Cerebellar cortex (tissue), 1 donor: ENCODE data around the gene ALDH3B2.
"Not testable (repeated sequence)": the region's sequence is repeated elsewhere in the genome, so short reads cannot be mapped to it uniquely, and the experiment has no call there.

Source experiments
- DNase-seq: peaks from one replicate; pipeline ENCODE4 v3.0.0-alpha.2; 2015; ENCODE audit warnings: low spot score

Gene ALDH3B2

GRCh38 chr11:67662142-67662834, 12.1 kb downstream of the ALDH3B2 start:
- DNase-seq, result no peak

DNA sequence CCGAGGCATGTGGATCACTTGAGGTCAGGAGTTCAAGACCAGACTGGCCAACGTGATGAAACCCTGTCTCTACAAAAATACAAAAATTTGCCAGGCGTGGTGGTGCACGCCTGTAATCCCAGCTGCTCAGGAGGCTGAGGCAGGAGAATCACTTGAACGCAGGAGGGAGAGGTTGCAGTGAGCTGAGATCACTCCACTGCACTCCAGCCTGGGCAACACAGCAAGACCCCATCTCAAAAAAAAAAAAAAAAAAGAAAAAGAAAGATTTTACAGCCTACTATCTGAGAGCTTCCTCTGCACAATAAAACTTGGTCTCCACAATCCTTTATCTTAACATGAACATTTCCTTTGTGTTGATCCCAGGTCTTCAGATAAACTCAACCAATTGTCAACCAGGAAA, 13.7 kb downstream of the ALDH3B2 start:
- DNase-seq, result not testable (repeated sequence)

GRCh38 chr11:67659651-67660165, 14.7 kb downstream of the ALDH3B2 start:
- not testable (repeated sequence) for DNase-seq

DNA sequence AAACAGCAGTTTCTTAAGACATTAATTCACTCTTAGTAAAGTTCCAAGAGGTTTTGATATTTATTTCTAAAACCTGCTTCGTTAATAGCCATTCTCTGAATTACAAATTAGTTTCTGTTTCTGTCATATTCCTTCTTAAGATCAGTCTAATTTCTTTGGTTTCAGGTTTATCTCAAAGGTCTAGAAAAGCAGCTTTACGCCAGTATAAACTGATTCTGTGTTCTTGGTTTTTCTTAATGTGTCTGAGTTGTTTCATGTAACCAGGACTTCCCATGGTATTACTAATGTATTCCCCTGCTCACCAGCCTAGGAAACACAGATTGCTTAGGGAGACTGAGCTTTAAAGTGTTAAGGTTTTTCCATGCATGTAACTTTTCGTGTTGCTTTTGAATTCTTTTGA, 17.1 kb downstream of the ALDH3B2 start:
- DNase-seq, result no peak

DNA sequence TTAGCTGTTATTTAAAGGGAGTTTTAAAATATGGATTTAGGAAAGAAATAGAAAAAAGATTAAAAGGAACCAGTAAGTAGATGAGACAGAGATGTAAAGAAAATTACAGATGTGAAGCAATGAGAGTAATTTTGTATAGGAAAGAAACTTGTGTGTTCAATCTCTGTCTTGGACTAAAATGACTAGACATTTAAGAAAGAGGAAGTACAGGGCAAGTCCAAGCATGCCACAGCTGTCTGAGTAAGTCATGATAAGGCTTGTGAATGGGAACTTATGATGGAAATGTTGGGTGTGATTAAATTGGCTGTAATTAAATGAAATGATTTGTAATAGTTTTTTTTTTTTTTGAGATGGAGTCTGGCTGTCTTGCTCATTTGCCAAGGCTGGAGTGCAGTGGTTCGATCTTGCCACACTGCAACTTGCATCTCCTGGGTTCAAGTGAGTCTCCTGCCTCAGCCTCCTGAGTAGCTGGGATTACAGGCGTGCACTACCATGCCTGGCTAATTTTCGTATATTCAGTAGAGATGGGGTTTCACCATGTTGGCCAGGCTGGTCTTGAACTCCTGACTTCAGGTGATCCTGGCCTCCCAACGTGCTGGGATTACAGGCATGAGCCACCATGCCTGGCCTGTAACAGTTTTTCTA, 18.0 kb downstream of the ALDH3B2 start:
- DNase-seq, result no peak

GRCh38 chr11:67654225-67654624, 20.2 kb downstream of the ALDH3B2 start:
- no peak for DNase-seq

DNA sequence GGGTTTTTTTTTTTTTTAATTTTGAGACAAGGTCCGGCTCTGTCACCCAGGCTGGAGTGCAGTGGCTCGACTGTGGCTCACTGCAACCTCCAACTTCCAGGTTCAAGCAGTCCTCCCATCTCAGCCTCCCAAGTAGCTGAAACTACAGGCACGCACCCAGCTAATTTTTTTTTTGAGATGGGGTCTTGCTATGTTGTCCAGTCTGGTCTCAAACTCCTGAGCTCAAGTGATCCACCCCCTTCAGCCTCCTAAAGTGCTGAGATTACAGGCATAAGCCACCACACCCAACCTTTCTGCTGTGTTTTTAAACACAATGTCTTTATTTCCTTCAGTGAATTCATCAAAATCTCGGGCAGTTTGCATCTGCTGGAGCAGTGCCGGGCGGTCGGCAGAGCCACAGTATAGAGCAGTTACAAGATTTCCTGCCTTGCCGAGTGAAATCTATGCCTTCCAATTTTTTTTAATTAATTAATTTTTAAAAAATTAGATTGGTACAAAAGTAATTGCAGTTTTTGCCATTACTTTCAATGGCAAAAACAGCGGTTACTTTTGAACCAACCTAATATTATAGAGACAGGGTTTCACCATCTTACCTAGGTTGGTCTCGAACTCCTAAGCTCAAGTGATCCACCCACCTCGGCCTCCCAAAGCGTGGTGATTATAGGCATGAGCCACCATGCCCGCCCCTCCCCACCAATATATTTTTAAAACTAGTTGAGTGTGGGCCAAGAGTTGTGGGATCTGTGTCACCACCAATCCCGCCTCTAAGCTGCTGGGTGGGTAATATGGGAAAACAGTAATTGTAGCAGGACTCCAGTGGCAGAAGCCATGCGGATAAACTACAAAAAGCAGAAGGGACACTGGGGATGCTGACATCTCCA, 21.2 kb downstream of the ALDH3B2 start:
- no peak for DNase-seq

GRCh38 chr11:67651976-67652781, 22.2 kb downstream of the ALDH3B2 start:
- no peak for DNase-seq

- DNase-seq, result no peak
Observed at GRCh38 chr11:67649634-67650510, 24.6 kb downstream of the ALDH3B2 start.

- no peak for DNase-seq
Observed at GRCh38 chr11:67648796-67649613, 25.4 kb downstream of the ALDH3B2 start.

GRCh38 chr11:67648140-67648795, 26.2 kb downstream of the ALDH3B2 start:
- no peak for DNase-seq

- no peak for DNase-seq
Observed at GRCh38 chr11:67647471-67647870, 27.0 kb downstream of the ALDH3B2 start.

GRCh38 chr11:67646535-67647336, 27.7 kb downstream of the ALDH3B2 start:
- no peak for DNase-seq

GRCh38 chr11:67645521-67646461, 28.6 kb downstream of the ALDH3B2 start:
- DNase-seq, result no peak

DNA sequence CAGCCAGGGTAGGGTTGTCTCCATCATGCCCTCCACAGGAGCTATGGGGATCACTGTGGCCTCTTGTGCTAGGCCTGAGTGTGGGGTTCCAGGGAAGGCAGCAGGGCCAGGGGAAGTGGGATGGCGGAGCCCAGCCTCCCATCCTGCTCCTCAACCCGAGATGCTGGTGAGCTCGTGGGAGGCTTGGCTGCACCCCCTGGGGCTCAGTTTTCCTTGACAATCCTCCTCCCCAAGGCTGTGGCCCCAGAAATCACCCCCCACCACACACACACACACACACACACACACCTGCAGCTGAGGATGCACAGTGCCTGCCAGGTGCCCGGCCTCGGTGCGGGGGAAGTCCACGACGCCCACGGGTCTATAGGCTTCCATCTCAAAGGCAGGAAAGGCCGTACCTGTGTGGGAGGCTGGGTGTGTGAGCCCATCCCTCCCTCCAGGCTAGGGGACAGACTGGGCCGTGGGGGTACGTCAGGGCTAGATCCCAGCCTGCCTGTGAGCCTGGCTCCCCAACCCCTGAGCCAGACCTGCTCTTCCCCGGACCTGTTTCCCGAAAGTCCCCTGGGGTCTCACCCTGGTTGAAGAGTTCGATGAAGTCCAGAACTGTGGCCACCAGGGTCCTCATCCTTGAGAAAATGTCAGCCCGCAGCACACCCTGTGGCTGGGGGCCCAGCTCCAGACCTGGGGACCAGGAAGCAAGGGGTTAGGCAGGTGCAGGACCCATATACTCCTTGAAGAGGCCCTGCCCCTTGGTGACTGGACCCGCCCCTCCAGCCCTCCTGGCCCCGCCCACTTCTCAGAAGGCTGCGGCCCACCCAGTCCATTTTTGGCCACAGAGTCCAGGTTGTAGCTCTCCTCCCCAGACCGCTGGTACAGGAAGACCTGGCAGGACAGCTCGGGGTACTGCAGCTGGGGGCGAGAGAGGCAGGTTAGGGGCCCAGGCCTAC, 29.7 kb downstream of the ALDH3B2 start:
- DNase-seq, result no peak

DNA sequence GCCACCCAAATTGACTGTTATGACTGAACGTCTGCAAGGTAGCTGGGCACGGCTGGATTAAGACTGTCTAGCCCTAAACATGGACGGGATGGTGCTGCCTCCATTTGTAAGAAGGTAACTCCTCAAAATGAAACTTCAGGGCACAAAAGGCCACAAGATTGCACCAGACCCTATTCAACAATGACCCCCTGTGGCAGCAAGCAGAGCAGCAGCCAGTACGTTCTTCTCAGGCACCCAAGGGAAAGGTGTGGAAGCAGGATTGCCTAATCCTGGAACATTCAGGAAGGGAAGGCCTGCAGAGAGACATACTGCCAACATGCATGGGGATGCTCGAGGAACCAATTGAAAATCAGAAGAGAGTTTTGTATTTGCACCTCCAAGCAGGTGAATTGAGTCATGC, 30.4 kb downstream of the ALDH3B2 start:
- DNase-seq, result peak; percentile 16
